HG02973 (cell line): Measurements from ENCODE around the gene SEC24B.
"Not testable (repeated sequence)": the region's sequence is repeated elsewhere in the genome, so short reads cannot be mapped to it uniquely, and the experiment has no call there.

Experiments used
- ATAC-seq: cut with Tn5 transposase; IDR thresholded peaks from one replicate; pipeline ENCODE4 v1.9.1; 2021; ENCODE audit warnings: moderate library complexity; ENCODE audit not compliant: unreplicated experiment

SEC24B gene

DNA sequence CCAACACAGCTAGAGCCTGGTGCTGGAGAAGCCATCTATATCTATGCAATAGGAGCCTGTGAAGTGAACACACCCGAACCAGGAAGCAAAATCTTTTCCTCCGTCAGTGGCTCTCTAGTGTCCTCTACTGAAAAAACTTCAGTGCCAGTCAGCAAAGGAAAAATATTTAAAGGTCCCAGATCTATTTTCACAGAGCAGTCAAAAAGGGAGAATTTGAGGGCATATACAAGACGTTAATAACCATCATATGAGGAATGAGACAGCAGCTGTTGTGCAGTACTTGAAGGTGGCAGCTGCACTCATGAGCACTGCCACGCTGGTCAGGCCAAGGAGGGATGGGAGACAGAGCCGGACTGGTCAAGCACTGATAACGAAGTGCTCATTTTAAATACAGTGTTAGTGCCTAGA lies 140.8 kb downstream of the SEC24B start:
- no peak for ATAC-seq

DNA sequence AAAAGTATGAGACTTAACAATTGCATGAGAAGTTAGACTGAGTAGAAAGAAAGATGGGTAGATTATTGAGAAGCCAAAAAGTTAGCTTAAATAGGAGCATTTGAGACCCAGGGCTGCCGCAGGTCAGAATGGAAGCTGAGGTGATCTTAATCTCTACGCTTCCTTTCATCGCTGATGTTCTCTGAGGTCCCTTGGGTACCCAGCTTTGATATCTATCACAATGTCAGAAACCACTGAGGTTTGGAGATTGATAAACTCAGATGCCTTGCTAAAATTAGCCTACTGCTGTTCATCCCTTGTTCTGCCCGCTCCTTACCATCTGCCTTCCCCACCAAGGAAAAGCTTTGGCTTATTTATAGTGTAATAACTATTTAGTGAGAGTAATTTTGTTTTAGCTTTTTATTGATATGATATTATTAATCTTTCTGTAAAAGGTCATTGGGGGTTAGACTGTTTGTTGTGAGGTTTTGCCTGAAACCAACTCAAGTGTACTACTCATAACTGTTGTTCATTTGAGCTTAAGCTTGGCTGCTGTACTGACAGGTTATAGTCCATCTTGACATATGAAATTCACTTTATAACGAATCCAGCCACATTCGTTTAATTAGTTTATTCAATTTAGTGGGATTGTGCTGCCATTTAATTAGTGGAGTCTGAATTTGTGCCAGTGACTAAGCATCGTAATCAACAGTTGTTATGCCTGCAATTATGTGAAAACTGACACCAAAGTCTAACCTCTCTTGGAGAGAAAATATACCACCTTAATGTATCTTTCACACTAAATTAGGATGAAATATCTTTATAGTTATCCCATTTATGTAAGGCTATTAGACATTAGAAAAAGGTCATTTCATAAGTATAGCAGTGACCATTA lies 141.6 kb downstream of the SEC24B start:
- ATAC-seq: no peak

DNA sequence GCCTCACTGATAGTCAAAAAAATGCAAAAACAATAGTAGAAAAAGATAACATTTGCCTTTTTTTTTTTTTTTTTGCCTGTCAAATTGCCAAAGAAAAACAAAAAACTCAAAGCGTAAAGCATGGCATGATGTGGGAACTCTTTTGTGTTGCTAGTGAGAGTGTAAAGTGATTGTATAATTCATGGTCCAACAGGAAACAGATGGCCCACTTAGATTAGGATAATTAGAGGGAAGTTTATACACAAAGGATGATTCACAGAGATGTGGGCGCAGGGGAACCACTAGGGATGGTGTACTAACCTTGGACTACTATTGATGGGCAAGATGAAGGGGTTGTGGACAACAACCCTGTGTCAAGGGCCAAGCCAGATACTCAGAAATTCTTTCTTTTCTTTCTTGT lies 142.8 kb downstream of the SEC24B start:
- no peak for ATAC-seq

DNA sequence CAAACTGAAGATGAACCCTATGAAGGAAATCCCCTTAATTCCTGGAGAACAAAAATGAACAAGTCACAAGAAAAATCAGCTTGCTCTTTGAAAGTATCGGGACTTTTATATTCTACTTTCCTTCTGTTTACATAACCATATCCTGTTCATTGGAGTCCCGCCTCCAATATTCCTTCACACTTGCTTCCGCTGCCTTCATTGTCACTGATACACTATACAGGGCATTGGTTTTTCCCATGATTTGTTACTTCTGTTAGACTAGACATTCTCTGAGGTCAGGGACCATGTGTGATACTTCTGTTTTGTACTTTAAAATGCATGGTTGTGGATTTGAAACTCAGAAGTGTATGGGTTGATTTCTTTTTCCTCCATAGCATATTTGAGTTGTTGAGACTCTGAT lies 145.2 kb downstream of the SEC24B start:
- ATAC-seq: no peak

DNA sequence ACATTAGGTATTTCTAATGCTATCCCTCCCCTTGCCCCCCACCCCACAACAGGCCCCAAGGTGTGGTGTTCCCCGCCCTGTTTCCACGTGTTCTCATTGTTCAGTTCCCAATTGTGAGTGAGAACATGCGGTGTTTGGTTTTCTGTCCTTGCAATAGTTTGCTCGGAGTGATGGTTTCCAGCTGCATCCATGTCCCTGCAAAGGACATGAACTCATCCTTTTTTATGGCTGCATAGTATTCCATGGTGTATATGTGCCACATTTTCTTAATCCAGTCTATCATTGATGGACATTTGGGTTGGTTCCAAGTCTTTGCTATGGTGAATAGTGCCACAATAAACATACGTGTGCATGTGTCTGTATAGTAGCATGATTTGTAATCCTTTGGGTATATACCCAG lies 146.4 kb downstream of the SEC24B start:
- not testable (repeated sequence) for ATAC-seq

DNA sequence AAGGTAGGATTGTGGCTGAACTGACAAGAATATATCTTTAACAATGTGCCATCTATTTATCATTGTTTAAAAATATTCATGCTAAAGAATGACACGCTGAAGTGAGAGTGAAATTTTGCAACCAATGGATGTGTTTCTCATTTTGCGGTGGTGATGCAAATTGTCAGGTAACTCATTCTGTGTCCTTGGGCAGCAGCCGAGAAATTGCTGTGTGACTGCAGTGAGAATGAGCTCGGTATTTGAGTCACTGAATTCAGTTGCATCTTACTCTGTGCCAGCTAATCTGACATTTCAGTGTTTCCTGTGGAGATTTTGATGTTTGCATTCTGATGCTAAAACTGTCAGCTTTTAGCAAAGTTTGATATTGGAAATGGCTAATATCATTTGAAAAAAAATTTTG lies 154.6 kb downstream of the SEC24B start:
- ATAC-seq: peak; percentile 99

DNA sequence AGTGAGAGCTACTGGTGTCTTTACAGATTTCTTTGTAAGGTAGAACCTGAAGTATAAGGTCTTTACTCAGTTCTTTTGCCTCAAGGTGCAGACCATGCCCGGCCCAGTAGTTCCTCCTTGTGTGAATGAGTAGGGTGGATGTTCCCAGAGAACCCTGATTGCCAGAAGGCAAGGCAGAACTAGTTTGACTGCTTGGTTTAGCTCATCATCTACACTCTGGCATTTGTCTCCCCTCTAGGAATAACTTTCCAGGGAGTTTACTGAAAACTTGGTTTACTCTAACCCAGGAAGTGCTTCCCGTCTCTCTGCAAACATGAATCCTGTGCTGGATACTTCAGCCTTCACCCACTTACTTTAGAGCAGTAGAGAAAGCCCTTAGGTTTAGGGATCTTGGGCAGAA lies 155.5 kb downstream of the SEC24B start:
- no peak for ATAC-seq

DNA sequence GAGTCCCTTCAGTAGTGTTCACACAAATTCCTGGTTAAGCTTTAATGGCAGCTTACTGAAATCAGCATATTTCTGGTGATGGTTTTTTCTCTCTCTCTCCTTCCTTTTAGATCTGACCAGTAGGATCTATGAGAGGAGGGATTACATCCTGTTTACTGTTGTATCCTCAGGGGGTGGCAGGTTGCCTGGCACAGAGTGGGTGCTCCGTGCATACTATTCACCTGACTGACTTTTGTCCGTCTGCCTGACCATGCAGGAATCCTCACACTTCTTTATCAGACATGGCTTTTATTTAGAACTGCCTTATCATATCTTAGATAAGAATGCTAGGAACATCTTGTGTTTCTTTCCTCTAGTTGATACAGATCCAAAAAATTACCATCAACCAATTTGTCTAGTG lies 156.0 kb downstream of the SEC24B start:
- ATAC-seq: no peak
